Fibroblast of the aortic adventitia (primary cell): ENCODE measurements around the gene ELOVL1. TPM values are rescaled to one million over a fixed set of nuclear protein-coding genes. Genes with fewer than 3 reads are reported as not detected.
"Not testable (repeated sequence)": the region's sequence is repeated elsewhere in the genome, so short reads cannot be mapped to it uniquely, and the experiment has no call there.

Source experiments
- DNase-seq: peaks from one replicate; pipeline ENCODE4 v3.0.0-alpha.2; 2010; ENCODE audit warnings: low read depth
- H3K4me3 ChIP-seq: 2 replicates; pipeline ENCODE4 v1.5.1; 2011; ENCODE audit warnings: low read depth, mild to moderate bottlenecking, control low read depth, low read length, moderate library complexity
- CTCF ChIP-seq: IDR thresholded peaks from 2 replicates; pipeline ENCODE4 v1.5.1; 2011; ENCODE audit warnings: mild to moderate bottlenecking, low read length, control low read depth, inconsistent platforms; ENCODE audit not compliant: insufficient read depth
- total RNA-seq: library from RNA; depleted of rRNA; stranded (reverse); fragments of >200 nt; gene quantifications from 2 replicates; pipeline ENCODE4 v1.2.3, GENCODE V29; 2012; ENCODE audit warnings: low replicate concordance

The ELOVL1 gene
- total RNA-seq: 18.2 and 78.5 TPM in 2 replicates

- DNase-seq: peak; percentile 75
- H3K4me3 ChIP-seq: peak within 1 kb of the TSS; percentile 86
- TF ChIP-seq CTCF: peak; percentile 34
Measured at GRCh38 chr1:43367904-43368645, at the start of gene ELOVL1. Gene ELOVL1 (minus strand): TSS chr1:43368011. CDS start chr1:43365609, 2,402 bp downstream.

GRCh38 chr1:43415901-43416300 is 48.1 kb upstream of the ELOVL1 start:
- no peak overlapping the region for H3K4me3 ChIP-seq
- no peak for DNase-seq
- no peak for TF ChIP-seq CTCF

- no peak overlapping the region for H3K4me3 ChIP-seq
- peak; percentile 65 for TF ChIP-seq CTCF
- DNase-seq: peak; percentile 61
Measured at GRCh38 chr1:43414634-43415223, 46.9 kb upstream of the ELOVL1 start.

- H3K4me3 ChIP-seq, DNase-seq: not testable (repeated sequence)
Measured at GRCh38 chr1:43413426-43413825, 45.6 kb upstream of the ELOVL1 start.

- no peak for DNase-seq
- TF ChIP-seq CTCF: no peak
- no peak overlapping the region for H3K4me3 ChIP-seq
Measured at GRCh38 chr1:43410571-43410970, 42.8 kb upstream of the ELOVL1 start.

GRCh38 chr1:43405876-43406234 is 38.0 kb upstream of the ELOVL1 start:
- no peak for TF ChIP-seq CTCF

GRCh38 chr1:43405219-43405875 is 37.5 kb upstream of the ELOVL1 start:
- TF ChIP-seq CTCF: no peak
- peak; percentile 50 for DNase-seq
- no peak overlapping the region for H3K4me3 ChIP-seq

More at GRCh38 chr1:43405876-43406234, 38.0 kb upstream of the ELOVL1 start:
- H3K4me3 ChIP-seq: no peak overlapping the region
- DNase-seq: no peak
